ENCODE measurements around the gene COIL. TPM values are rescaled to one million over a fixed set of nuclear protein-coding genes. Genes with fewer than 3 reads are reported as not detected.
"Not testable (repeated sequence)": the region's sequence is repeated elsewhere in the genome, so short reads cannot be mapped to it uniquely, and the experiment has no call there.

Gene COIL
- total and polyA plus RNA-seq, 2 donors (not counting 1 experiment from before 2014, with no cell fraction given), result 3.7 to 19.8 TPM

DNA sequence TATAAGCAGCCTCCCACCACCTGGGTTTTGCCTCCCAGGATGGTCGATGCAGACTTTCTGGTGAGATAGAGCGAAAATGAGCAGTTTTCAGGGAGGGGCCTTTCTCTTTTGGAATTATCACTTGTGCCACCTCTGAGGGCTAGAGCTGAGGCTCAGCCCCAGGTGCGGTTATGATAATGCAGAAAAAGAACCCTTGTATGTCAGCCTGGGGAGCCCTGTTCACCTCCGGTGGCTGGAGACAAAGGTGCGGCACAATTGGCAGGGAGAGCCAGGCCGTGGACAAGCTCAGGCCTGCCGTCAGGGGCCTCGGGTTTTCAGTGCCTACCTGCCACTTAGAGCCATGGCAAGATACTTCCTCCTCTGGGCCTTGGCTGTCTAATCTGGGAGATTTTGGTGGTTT, 21.5 kb upstream of the COIL start:
- H3K27ac Mint-ChIP-seq, result no peak overlapping the region
- peaks cover 34% of the 10 kb centered on the region for H3K4me1 Mint-ChIP-seq
- no peak overlapping the region for H2AFZ ChIP-seq (ENCODE audit: insufficient read depth, low read depth, low read length, poor library complexity, severe bottlenecking)
- H3K27me3 Mint-ChIP-seq, result no peaks in the 10 kb centered on the region
- H3K9me3 Mint-ChIP-seq (ENCODE audit: insufficient read depth), result no peaks in the 10 kb centered on the region
- H3K9me3 ChIP-seq (ENCODE audit: control extremely low read depth in 1 of 3, control insufficient read depth in 2 of 3, insufficient read depth in 1 of 3, low read length in 2 of 3), result no peaks in the 10 kb centered on the region
- no peak for ATAC-seq (ENCODE audit: low read depth)
- TF ChIP-seq, protein P1, sequence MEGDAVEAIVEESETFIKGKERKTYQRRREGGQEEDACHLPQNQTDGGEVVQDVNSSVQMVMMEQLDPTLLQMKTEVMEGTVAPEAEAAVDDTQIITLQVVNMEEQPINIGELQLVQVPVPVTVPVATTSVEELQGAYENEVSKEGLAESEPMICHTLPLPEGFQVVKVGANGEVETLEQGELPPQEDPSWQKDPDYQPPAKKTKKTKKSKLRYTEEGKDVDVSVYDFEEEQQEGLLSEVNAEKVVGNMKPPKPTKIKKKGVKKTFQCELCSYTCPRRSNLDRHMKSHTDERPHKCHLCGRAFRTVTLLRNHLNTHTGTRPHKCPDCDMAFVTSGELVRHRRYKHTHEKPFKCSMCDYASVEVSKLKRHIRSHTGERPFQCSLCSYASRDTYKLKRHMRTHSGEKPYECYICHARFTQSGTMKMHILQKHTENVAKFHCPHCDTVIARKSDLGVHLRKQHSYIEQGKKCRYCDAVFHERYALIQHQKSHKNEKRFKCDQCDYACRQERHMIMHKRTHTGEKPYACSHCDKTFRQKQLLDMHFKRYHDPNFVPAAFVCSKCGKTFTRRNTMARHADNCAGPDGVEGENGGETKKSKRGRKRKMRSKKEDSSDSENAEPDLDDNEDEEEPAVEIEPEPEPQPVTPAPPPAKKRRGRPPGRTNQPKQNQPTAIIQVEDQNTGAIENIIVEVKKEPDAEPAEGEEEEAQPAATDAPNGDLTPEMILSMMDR (IDR thresholded peaks at IDR 0.05), result no peak
- no peak for TF ChIP-seq EZH2 (IDR thresholded peaks at IDR 0.05; ENCODE audit: borderline replicate concordance, insufficient read depth, low read depth, low read length, poor library complexity, severe bottlenecking)
- H3K9ac ChIP-seq (ENCODE audit: low read length), result no peak overlapping the region
- no peak overlapping the region for H3K4me2 ChIP-seq (replicated peaks; ENCODE audit: low read depth, low read length, poor library complexity, severe bottlenecking)
- H3K27ac ChIP-seq (ENCODE audit: low read length in 2 of 2), result no peak overlapping the region
- H4K20me1 ChIP-seq (ENCODE audit: control insufficient read depth, insufficient read depth, low read length, poor library complexity, severe bottlenecking), result peaks cover 30% of the 10 kb centered on the region
- POLR2A ChIA-PET, result interaction anchor here (0.6 kb wide), 1 partner anchor 12 kb away, joined by 5 read pairs; no protein-coding TSS in a partner anchor
- peaks cover 55% of the 10 kb centered on the region for H3K79me2 ChIP-seq (ENCODE audit: control insufficient read depth, insufficient read depth, low read length)
- CTCF ChIA-PET, result no interaction called here
- DNase-seq, result no peak
- intact Hi-C loops (cut with micrococcal nuclease), result no loop called here
- H3K4me1 ChIP-seq (ENCODE audit: control insufficient read depth in 2 of 2, insufficient read depth in 2 of 2, low read length in 2 of 2), result peaks cover 13 to 19% of the 10 kb centered on the region in 2 donors
- no peaks in the 10 kb centered on the region for H3K27me3 ChIP-seq (replicated peaks in 1 of 4; ENCODE audit: control extremely low read depth in 1 of 4, control insufficient read depth in 3 of 4, insufficient read depth in 4 of 4, low read length in 3 of 4)
- no peak overlapping the region for H3K4me3 Mint-ChIP-seq
- no peak overlapping the region for H3K4me3 ChIP-seq (ENCODE audit: control extremely low read depth in 1 of 5, extremely low read depth in 1 of 5, insufficient read depth in 1 of 5, low read depth in 2 of 5, low read length in 4 of 5)
- WGBS (ENCODE audit: insufficient coverage), result 84% methylated on average over 7 of the region's 8 CpGs
- peaks cover 0 to 56% of the 10 kb centered on the region in 2 experiments for H3K36me3 ChIP-seq (replicated peaks in 1 of 2; ENCODE audit: control extremely low read depth in 1 of 2, control insufficient read depth in 1 of 2, extremely low read depth in 1 of 2, insufficient read depth in 2 of 2, low read length in 1 of 2)

DNA sequence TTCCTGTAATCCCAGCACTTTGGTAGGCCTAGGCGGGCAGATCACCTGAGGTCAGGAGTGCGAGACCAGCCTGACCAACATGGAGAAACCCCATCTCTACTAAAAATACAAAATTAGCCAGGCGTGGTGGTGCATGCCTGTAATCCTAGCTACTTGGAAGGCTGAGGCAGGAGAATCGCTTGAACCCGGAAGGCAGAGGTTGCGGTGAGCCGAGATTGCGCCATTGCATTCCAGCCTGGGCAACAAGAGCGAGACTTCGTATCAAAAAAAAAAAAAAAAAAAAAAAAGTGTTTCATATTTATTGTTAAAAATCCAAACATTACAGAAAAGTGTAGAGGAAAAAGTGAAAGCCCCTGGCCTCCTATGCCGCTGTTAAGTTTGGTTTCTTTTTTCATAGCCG, 19.7 kb upstream of the COIL start:
- H3K27ac ChIP-seq (ENCODE audit: low read length in 2 of 2); ATAC-seq (ENCODE audit: low read depth); H3K9me3 Mint-ChIP-seq (ENCODE audit: insufficient read depth); H3K4me2 ChIP-seq (replicated peaks; ENCODE audit: low read depth, low read length, poor library complexity, severe bottlenecking); H3K27me3 Mint-ChIP-seq; H3K27me3 ChIP-seq (replicated peaks in 1 of 4; ENCODE audit: control extremely low read depth in 1 of 4, control insufficient read depth in 3 of 4, insufficient read depth in 4 of 4, low read length in 3 of 4); intact Hi-C loops (cut with micrococcal nuclease); H3K9me3 ChIP-seq (ENCODE audit: control extremely low read depth in 1 of 3, control insufficient read depth in 2 of 3, insufficient read depth in 1 of 3, low read length in 2 of 3); H3K4me3 Mint-ChIP-seq; CTCF ChIA-PET; DNase-seq; H3K9ac ChIP-seq (ENCODE audit: low read length); H2AFZ ChIP-seq (ENCODE audit: insufficient read depth, low read depth, low read length, poor library complexity, severe bottlenecking); H3K4me3 ChIP-seq (ENCODE audit: control extremely low read depth in 1 of 5, extremely low read depth in 1 of 5, insufficient read depth in 1 of 5, low read depth in 2 of 5, low read length in 4 of 5); H3K27ac Mint-ChIP-seq: not testable (repeated sequence)
- H3K4me1 ChIP-seq (ENCODE audit: control insufficient read depth in 2 of 2, insufficient read depth in 2 of 2, low read length in 2 of 2), result peaks cover 13 to 24% of the 10 kb centered on the region in 2 donors
- POLR2A ChIA-PET, result interaction anchor here (0.7 kb wide), 1 partner anchor 960 kb away, joined by 7 read pairs; no protein-coding TSS in a partner anchor
- WGBS (ENCODE audit: insufficient coverage), result no CpG with 5 or more reads among the region's 12 CpGs
- H4K20me1 ChIP-seq (ENCODE audit: control insufficient read depth, insufficient read depth, low read length, poor library complexity, severe bottlenecking), result peaks cover 30% of the 10 kb centered on the region
- H3K36me3 ChIP-seq (replicated peaks in 1 of 2; ENCODE audit: control extremely low read depth in 1 of 2, control insufficient read depth in 1 of 2, extremely low read depth in 1 of 2, insufficient read depth in 2 of 2, low read length in 1 of 2), result peaks cover 0 to 42% of the 10 kb centered on the region in 2 experiments
- peaks cover 36% of the 10 kb centered on the region for H3K4me1 Mint-ChIP-seq
- H3K79me2 ChIP-seq (ENCODE audit: control insufficient read depth, insufficient read depth, low read length), result peaks cover 51% of the 10 kb centered on the region

Data from B cell (primary cell).